ENCODE data around the gene WNT7B. TPM values are rescaled to one million over a fixed set of nuclear protein-coding genes. Genes with fewer than 3 reads are reported as not detected.

The WNT7B gene
- total RNA-seq, 1 donor from 2014 or later = not detected

- intact Hi-C loops (cut with micrococcal nuclease) = no loop called here
Observed at GRCh38 chr22:45891021-45891421, 85.9 kb downstream of the WNT7B start.

DNA sequence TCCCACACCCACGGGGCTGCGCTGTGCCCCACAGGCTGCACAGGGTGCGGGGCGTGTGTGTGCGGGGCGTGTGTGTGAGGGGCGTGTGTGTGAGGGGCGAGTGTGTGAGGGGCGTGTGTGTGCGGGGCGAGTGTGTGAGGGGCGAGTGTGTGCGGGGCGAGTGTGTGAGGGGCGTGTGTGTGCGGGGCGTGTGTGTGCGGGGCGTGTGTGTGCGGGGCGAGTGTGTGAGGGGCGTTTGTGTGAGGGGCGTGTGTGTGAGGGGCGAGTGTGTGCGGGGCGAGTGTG lies 86.7 kb downstream of the WNT7B start:
- intact Hi-C loops (cut with micrococcal nuclease) = no loop called here

- intact Hi-C loops (cut with micrococcal nuclease) = no loop called here
Observed at GRCh38 chr22:45889539-45890350, 87.2 kb downstream of the WNT7B start.

DNA sequence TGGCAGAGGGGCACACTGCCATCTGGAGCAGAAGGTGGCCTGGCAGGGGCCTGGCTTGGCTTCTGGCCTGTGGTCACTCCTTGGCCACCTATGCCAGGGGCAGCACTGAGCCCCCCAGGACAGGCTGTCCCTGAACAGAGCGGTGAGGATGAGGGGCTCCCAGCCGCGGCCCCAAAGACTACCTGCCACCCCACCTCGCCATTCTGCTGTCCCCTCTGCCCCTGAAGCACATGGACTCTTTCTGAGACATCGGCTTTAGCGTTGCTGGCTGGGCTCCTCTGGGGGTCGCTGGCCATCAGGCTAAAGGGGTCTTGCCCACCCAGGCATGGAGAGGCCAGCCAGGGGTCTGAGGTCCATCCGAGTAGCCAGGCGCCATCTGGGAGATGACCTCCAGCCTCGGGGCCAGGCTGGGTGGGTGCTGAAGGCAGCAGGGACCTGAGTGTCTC lies 87.8 kb downstream of the WNT7B start:
- intact Hi-C loops (cut with micrococcal nuclease) = no loop called here

GRCh38 chr22:45888221-45889092 lies 88.5 kb downstream of the WNT7B start:
- intact Hi-C loops (cut with micrococcal nuclease) = no loop called here

DNA sequence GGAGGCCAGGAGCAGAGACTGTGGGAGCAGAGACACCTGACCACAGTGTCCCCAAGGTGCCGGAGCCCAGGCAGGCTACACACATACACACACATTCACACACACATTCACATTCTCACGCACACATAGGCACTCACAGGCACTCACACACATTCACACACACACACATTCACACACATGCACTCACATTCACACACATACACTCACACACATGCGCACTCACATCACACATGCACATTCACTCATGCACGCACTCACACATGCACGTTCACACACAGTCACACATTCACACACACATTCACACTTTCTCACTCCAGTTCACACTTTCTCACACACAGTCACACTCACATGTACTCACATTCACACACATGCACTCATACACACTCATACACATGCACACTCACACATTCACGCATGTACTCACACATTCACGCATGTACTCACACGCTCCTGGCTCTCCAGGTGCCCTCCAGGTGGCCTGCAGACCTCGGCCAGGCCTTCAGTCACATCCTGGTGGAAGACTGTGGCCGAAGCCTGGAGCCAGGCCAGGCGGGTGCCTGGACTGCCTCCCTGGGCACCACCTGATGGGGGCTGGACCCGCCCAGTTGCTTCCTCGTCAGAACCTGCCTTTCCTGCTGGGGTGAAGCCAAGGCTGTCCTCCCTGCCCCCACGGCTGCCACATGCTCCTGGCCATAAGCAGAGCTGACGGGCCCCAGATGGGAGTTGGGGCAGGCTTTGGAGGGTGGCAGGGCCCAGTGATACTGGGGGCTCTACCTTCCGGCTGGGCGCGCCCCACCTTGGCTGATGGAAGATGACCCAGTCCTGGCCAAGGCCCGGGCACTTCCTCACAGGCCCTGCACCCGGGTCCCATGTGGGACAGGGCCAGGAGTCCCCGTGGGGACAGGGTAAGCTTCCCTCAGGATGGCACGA lies 89.5 kb downstream of the WNT7B start:
- intact Hi-C loops (cut with micrococcal nuclease) = no loop called here

DNA sequence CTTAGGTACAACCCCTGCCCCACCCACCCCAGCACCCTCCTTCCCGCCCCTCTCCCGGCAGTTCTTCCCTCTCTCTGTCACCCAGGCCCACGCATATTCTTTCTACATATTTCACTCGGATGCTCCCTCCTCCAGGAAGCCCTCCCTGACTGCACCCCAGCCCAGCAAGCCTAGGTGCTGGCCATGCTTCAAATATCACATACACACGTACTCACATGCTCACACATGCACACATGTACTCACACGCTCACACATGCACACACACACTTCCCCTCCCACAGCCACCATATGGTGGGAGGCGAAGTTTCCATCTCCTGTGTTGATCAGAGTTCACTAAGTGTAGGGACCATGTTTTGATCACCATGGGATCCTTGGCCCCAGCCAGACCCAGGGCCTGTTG lies 90.4 kb downstream of the WNT7B start:
- intact Hi-C loops (cut with micrococcal nuclease) = no loop called here

- intact Hi-C loops (cut with micrococcal nuclease) = no loop called here
Observed at GRCh38 chr22:45885941-45886395, 91.0 kb downstream of the WNT7B start.

DNA sequence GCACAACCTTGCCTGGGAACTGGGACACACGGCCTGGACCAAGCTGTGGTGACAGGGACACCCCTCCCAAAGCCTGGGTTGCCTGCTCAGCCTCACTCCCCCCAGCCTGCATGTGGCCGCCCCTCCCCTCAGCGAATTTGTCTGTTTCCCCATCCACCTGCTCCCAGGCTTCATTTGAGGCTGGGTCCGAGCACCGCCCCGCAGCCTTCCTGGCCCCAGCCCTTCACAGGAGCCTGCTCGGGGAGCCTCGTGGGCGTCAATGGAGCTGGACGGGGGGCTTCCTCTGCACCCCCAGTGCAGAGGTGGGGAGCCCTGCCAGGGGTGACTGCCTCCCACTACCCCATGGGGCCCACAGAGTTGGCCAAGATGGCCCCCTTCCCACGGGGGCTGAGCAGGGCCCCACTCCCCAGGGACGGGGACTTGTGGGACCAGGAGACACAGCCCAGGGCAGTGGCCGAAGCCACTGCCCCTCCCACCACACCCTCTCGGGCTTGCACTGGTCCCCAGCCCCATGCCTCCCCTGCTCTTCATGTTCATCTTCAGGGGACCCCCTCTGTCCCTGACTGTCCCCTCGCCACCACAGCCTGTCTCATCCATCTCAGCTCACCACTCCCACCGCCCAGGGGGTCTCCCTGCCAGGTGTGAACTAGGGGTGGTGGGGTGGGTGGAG lies 91.7 kb downstream of the WNT7B start:
- intact Hi-C loops (cut with micrococcal nuclease) = no loop called here

DNA sequence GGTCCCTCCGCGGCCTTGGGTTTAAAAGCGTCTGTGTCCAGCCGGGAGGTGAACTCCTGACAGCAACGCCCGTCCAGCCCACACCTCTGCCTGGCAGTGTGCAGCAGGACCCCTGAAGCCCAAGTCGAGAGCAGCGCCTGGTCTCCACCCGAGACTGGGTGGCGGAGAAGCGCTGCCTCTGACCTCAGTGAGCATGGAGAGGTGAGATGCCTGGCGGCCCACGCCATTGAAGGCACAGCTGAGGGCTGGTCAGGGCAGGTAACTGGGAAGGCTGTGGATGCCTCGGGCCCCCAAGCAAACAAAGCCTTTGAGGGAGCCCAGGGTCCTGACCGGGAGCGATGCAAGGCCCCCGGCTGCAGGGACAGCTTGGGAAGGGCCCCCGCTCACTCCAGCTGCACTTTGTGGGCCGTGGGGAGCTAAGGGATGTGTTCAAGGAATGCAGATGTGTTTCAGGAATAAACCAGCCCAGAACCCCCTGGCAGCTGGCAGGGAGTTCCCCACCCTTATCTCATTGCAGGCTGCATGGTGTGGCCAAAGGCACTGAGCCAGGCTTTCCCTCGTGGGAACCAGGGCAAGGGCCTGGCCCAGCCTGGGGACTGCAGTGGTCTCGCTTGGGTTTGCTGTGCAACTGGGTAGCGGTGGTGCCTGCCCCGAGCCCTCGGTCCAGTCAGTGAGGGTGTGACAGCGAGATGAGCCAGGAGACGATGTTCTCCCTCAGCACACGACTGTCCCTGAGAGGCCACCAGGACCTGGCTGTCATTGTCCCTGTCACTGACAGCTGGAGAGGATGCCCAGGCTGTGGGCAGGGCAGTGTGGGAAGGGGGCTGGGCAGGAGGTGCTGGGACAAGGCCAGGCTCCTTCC lies 92.5 kb downstream of the WNT7B start:
- intact Hi-C loops (cut with micrococcal nuclease) = no loop called here

DNA sequence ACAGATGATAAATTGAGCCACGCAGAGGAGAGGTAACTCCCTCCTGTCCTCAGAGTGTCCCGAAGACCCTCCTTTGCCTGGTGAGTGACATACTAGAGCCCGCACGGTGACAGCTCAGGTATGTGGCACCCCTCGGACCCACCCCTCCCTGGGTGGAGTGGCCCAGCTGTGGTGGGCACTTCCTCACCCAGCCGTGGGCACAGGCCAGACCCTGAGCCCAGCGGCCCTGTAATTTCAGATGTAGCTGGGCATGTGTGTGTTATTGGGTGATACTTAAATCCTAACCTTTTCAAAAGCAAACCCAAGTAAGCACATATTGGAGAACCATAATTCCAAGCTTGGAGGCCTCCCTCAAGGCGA lies 93.2 kb downstream of the WNT7B start:
- intact Hi-C loops (cut with micrococcal nuclease) = no loop called here

DNA sequence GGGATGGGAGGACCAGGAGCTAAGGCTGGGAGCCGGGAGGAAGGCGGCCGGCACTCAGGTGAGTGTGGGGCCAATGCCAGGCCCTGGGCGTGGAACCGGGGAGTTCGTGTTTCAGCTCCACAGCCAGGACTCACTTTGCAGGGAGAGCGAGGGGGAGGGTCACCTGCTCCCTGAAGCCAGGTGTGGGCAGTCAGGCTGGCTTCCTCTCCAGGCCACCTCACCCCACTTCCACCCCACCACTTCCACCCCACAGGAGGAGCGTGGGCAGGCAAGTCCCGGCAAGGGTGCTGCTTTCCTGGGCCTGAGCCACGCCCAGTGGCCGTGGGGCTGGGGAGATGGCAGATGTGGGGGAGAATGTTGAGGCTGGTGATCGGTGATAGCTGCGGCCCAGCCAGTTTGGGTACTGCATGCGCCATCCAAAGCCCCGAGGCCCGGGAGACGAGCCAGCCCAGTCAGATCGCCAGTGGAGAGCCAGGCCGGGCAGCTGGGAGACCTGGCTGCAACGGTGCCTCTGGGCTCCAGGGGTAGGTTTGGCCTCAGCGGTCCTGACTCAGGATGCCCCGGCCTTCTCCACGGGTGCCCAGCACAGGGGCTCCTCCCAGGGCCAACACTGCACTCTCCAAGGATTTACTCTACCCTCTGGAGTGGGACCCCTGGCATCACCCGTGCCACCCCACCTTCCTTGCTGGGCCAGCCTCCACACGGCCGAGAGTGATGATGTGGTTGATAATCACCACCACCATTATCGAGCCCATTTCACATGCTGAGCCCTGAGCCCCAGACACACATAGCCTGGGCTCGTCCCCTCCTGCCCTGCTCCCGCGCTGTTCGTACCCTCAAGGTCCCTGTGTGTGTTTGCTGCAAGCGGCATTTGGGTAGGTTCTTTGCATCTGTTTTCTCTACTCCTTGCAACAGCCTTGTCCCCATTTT lies 93.8 kb downstream of the WNT7B start:
- intact Hi-C loops (cut with micrococcal nuclease) = no loop called here

- intact Hi-C loops (cut with micrococcal nuclease) = no loop called here
Observed at GRCh38 chr22:45881524-45881875, 95.5 kb downstream of the WNT7B start.

- intact Hi-C loops (cut with micrococcal nuclease) = no loop called here
Observed at GRCh38 chr22:45880716-45881523, 96.0 kb downstream of the WNT7B start.

DNA sequence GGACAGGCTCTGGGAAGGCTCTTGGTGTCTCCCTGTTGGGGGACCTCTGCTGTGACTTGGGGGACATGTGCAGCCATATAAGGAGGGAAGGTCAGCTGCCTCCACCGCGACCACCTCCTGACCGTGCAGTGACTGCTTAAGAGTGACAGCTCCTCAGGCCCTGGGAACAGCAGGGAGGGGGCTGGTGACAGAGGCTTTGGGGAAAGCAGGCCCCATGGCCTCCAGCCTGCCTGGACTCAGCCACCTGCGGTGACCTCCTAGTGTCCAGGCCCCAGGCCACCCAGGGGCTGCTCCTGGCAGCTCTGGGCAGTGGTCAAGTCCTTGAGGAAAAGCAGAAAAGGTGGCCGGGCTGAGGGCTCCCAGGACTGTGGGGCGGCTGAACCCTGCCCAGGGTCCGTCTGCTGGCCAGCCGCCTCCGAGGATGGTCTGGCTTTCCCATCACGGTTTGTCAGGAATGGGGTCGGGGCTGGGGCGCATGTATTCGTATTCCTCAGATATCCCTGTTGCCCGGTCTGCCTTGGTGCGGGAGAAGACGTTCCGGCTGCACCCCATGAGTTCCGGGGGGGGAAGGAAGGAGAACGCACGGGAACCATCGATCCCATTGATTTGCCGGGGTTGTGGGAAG lies 96.8 kb downstream of the WNT7B start:
- intact Hi-C loops (cut with micrococcal nuclease) = no loop called here

- intact Hi-C loops (cut with micrococcal nuclease) = no loop called here
Observed at GRCh38 chr22:45879552-45879949, 97.4 kb downstream of the WNT7B start.

- intact Hi-C loops (cut with micrococcal nuclease) = no loop called here
Observed at GRCh38 chr22:45878901-45879551, 97.9 kb downstream of the WNT7B start.
